Stimulated activated CD4-positive, alpha-beta T cell treated with anti-CD3 and anti-CD28 coated beads, Interleukin-1b, Interleukin-23, amount 100 ng/mL, for 4 hours (primary cell): ENCODE data around the gene MEGF11.
"Not testable (repeated sequence)": the region's sequence is repeated elsewhere in the genome, so short reads cannot be mapped to it uniquely, and the experiment has no call there.

Source experiments
- DNase-seq, 2 donors: peaks; one replicate each; pipeline ENCODE4 v3.0.0-alpha.2; 2020; ENCODE audit warnings: low read depth in 2 of 2

Gene MEGF11

GRCh38 chr15:66003129-66003528 is 250.4 kb downstream of the MEGF11 start:
- DNase-seq, result not testable (repeated sequence)

GRCh38 chr15:66001717-66002426 is 251.7 kb downstream of the MEGF11 start:
- DNase-seq, result no peak

GRCh38 chr15:66001042-66001441 is 252.5 kb downstream of the MEGF11 start:
- no peak for DNase-seq

- no peak for DNase-seq
Measured at GRCh38 chr15:65998486-65998885, 255.1 kb downstream of the MEGF11 start.

- no peak for DNase-seq
Measured at GRCh38 chr15:65996901-65997300, 256.6 kb downstream of the MEGF11 start.

- DNase-seq, result no peak
Measured at GRCh38 chr15:65994832-65995231, 258.7 kb downstream of the MEGF11 start.

- DNase-seq, result no peak
Measured at GRCh38 chr15:65993762-65994161, 259.8 kb downstream of the MEGF11 start.

- DNase-seq, result no peak
Measured at GRCh38 chr15:65993236-65993635, 260.3 kb downstream of the MEGF11 start.

- no peak for DNase-seq
Measured at GRCh38 chr15:65991721-65992483, 261.6 kb downstream of the MEGF11 start.

GRCh38 chr15:65990298-65990981 is 263.1 kb downstream of the MEGF11 start:
- no peak for DNase-seq

GRCh38 chr15:65987100-65987499 is 266.4 kb downstream of the MEGF11 start:
- no peak for DNase-seq

GRCh38 chr15:65986416-65986815 is 267.1 kb downstream of the MEGF11 start:
- DNase-seq, result no peak

- DNase-seq, result no peak
Measured at GRCh38 chr15:65985387-65985786, 268.2 kb downstream of the MEGF11 start.

GRCh38 chr15:65982627-65983322 is 270.8 kb downstream of the MEGF11 start:
- DNase-seq, result no peak

- DNase-seq, result peak; percentile 56
Measured at GRCh38 chr15:65981837-65982626, 271.5 kb downstream of the MEGF11 start.

- DNase-seq, result no peak
Measured at GRCh38 chr15:65980824-65981456, 272.6 kb downstream of the MEGF11 start.

GRCh38 chr15:65979837-65980236 is 273.7 kb downstream of the MEGF11 start:
- DNase-seq, result no peak

GRCh38 chr15:65979316-65979715 is 274.2 kb downstream of the MEGF11 start:
- DNase-seq, result no peak

- DNase-seq, result no peak
Measured at GRCh38 chr15:65978110-65978509, 275.4 kb downstream of the MEGF11 start.

GRCh38 chr15:65976196-65976595 is 277.4 kb downstream of the MEGF11 start:
- DNase-seq, result not testable (repeated sequence)

GRCh38 chr15:65971741-65971995 is 281.9 kb downstream of the MEGF11 start:
- no peak for DNase-seq
